Suppressor macrophage (primary cell): Measurements from ENCODE around the gene NDE1.

Experiments
- DNase-seq, 4 experiments: peaks; one replicate each; pipeline ENCODE4 v3.0.0-alpha.2; 2020 to 2022

NDE1 gene

DNA sequence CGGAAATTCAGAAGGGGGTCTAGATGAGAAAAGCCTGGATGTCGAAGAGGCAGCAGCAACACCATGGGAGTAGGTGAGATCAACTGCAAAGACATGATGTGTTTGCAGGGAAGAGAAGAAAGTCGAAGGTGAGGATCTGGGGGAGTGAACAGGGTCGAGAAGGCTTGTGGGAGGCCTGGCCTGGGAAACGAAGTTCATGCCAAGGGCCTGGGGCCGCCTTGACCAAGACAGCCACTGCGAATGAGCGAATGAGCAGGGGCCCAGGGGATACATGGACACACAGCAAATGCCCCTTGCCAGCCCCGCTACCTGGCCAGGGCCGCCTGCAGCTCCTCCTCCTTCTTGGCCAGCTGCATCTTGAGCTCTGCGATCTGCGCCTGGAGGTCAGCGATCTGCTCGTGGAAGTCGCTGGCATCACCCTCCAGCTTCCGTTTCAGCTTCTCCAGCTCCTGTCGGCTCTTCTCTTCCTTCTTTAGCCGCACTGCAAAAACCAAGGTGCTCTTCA is 87.1 kb downstream of the NDE1 start:
- no peak for DNase-seq

DNA sequence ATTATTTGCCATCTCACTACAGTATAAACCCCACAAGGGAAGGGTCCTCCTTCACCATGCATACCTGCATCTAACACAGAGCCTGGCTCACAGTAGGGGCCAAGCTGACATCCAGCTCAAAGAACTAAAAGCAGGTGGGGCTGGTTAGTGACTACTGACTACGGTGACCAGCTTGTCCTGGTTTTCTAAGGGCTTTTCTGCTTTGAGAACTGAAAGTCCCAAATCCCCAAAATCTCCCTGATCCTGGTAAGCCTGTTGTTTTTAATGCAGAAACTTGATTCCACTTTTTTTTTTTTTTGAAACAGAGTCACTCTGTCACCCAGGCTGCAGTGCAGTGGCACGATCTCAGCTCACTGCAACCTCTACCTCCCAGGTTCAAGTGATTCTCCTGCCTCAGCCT is 89.4 kb downstream of the NDE1 start:
- DNase-seq = no peak

DNA sequence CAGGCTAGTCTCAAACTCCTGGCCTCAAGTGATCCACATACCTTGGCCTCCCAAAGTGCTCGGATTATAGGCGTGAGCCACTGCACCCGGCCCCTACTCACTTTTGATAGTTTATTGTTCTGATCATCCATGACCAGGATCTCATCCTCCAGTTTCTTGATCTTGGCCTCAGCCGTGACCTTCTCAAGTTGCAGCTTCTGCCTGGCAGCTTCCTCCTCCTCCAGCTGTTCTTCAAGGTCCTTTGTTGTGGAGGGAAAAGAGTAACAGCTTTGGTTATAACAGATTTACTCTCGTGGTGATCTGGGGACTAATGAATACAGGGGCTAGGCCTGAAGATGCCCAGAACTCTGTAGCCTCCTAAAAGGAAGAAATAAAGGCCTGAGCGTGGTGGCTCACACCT is 89.9 kb downstream of the NDE1 start:
- DNase-seq = no peak

DNA sequence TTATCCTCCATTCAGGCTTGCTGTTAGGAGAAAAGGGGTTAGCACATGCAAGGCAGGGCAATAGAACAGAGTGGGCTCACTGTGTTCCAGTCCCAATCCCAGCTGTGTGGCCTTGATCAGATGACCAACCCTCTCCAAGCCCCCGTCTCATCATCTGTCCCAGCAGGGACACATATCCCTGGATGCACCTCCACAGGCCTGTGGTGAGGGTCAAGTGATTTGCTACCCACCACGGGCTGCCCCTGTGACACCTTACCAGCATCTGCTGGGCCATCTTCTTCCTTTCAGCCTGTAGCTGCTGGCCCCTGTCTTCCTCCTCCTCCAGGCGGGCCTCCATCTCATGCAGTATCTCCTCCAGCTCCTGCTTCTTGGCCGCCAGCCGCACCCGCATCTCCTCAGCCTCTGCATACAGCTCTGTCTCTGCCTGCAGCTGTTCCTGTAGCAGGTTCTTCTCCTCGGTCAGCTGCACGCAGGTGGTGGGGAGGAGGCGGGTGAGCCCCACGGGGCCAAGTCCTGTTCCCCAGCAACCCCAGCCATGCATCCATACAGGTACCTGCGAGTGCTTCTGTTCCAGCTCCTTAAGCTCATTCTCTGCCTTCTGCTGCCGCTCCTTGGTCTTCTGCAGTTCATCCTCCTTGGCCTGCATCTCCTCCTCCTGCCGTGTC is 91.3 kb downstream of the NDE1 start:
- no peak for DNase-seq

DNA sequence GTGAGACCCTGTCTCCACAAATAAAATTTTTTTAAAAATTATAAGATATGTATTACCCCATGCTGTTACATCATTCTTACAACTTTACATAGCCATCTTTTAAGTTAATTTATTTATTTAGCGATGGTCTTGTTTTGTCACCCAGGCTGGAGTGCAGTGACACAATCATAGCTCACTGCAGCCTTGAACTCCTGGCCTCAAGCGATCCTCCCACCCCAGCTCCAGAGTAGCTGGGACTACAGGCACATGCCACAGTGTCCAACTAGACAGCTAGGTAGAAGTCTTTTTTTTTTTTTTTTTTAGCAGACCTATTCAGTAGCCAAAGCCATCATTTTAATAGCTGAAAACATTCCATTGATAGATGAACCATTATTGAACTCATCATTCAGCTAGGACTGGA is 92.7 kb downstream of the NDE1 start:
- DNase-seq = no peak

DNA sequence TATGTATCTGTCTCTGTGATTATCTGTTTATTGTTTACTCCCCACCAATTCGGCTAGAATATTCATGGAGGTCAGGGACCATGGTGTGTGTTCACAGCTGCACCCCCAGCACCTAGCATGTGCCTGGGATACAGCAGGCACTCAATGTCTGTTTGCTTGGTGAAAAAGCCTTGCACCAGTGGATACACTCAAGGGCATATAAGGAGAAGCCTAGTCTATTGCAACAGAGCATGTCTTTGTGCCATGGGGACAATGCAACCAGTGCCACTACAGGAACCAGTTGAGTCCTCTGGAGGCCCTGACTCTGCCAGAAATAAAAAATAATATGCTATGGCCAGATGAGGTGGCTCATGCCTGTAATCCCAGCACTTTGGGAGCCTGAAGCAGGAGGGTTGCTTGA is 93.6 kb downstream of the NDE1 start:
- no peak for DNase-seq

DNA sequence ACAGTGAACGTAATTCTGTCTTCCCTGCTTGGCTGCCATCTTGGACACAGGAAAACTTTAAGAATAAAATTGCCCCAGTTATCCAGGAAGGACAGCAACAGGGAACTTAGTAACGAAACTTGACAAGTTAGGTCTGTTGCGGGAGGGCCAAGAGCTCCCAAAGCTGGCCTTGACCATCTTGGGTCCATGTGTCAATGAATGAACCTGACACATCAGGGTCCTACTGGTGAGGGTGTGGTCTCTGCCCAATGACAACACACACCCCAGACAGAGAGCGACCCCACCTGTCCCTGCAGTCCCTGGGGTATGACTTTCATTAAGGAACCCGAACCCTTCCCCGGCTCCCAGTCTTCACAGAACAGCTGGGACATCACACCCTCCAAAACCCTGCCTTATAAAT is 96.3 kb downstream of the NDE1 start:
- no peak for DNase-seq

DNA sequence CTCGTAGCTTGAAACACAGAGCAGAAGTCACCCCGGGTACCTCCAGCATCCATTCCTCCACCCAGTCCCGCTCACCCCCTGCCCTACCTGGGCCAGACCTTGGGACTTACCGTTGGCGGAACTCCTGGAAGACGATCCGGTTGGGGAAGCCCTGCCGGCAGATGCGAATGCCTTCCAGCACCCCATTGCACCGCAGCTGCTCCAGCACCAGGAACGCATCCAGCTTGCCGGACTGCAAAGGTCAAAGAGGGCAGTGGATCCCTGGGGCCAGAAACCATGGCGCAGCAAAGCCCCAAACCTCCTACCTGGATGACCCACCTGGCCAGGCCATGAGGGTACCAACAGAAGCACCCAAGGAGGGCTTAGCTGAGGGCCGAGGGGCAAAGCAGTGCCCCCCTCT is 97.9 kb downstream of the NDE1 start:
- DNase-seq = no peak

DNA sequence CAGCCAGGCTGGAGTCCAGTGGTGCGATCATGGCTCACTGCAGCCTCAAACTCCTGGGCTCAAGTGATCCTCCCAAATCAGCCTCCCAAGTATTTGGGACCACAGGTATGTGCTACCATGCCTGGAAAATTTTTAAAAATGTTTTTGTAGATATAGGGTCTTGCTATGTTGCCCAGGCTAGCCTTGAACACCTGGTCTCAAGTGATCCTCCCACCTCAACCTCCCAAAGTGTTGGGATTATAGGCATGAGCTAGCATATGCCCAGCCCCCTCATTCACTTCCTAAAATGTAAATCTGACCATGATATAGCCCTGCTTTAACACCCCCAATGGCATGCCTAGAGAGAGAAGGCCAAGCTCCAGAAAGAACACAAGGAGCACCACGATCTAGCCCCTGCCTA is 98.6 kb downstream of the NDE1 start:
- DNase-seq = no peak

DNA sequence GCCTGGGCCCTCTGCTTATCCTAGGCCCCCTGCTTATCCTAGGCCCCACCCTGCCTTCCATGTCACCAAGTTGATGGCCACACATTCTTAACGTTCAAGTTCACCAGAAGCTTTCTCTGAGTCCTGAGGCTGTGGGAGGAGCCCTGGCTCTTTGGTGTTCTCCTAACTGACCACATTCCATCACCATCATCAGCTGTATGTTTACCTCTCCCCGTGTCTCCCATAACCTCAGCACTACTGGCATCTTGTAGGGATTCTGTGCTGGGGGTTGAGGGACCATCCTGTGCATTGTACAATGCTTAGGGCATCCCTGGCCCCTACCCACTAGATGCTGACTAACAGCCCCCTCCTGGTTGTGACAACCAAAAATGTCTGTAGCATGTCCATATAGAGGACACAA is 99.3 kb downstream of the NDE1 start:
- DNase-seq = no peak

DNA sequence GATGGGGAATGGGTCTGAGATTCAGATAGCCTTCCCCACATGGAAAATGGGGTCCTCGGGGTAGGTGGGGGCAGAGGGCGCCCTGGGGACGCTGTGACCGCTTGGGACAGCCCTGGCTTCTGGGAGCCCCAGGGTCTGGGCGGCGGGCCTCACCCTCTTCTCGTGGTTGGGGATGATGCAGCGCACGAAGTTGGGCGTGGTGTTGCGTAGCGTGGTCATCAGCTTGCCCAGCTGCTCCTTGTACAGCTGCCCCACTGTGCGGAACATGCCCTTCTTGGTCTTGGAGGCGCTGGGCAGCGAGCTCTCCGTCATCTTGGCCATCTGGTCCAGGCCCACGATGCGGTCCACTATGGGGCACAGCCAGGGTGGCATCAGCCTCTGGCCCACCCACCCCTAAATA is 99.9 kb downstream of the NDE1 start:
- no peak for DNase-seq

DNA sequence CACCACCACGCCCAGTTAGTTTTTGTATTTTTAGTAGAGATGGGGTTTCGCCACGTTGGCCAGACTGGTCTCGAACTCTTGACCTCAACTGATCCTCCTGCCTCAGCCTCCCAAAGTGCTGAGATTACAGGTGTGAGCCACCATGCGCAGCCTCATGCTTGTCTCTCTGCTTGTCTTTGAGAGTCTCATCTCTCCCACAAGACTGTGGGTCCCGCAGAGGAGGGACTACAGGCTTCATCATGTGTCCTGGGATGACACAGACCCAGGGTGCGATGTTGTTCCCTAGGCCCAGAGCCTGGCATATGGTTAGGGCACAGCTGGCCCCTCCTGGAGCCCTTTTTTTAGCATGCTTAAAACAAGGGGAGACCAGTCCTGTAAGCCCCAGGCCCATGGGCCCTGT is 101.9 kb downstream of the NDE1 start:
- DNase-seq = no peak

DNA sequence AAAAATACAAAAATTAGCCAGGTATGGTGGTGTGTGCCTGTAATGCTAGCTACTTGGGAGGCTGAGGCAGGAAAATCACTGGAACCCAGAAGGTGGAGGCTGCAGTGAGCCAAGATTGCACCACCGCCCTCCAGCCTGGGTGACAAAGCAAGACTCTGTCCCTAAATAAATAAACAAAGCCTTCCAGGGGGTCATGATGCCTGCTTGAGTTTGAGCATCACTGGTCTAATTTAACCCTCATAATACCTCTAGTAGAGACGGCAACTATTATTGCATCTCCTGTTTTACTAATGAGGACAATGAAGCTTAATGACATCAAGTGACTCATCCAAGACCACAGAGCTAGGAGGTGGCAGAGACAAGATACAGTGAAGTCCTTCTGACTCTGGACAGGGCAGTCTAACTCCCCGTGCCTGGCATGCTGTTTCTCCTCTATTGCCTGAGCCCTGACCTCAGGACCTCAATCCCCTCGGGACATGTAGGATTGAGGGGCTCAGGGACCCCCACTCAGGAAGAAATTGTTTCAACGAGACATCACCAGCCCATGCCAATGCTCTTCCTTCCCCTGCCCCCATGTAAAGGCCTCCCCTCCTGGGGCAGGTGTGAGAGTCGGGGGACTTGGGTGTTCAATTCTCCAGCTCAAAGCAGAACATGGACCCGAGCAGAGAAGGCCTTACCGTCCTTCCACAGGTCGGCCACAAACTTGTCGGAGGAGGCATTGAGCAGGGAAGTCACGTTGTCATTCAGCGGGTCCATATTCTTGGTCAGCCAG is 102.9 kb downstream of the NDE1 start:
- no peak for DNase-seq

DNA sequence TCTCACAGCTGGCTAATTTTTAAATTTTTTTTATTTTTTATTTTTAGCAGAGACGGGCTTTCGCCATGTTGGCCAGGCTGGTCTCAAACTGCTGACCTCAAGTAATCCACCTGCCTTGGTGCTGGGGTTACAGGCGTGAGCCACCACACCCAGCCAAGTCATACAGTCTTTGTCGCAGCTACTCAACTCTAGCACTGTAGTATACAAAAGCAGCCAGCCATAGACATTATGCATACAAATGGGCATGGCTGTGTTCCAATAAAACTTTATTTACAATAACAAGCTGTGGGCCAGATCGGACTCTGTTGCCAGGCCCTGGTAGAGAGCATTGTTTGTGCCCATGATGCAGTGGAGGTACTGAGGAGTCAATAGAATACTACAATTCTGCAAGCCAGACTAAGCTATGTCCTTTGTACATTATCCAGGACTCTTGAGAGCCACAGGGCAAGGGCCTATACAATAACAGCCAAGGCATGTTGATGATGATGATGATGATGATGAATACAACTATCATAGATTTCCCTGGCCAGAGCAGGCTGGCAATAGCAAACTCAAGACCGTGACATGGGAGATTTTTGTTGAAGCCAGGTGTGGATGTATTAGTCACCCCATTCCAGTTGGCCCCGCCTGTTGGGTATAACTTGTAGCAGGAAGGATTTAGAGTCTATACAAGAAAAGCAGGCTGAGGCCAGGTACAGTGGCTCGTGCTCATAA is 104.9 kb downstream of the NDE1 start:
- no peak for DNase-seq

DNA sequence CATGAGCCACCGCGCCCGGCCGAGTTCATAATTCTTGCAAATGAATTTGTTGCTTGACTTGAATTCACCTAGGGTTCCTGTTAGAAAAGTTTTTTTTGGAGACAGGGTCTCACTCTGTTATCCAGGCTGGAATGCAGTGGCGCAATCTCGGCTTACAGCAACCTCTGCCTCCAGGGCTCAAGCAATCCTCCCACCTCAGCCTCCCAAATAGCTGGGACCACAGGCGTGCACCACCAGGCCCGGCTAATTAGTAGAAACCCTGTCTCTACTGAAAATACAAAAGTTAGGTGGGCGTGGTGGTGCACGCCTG is 107.0 kb downstream of the NDE1 start:
- no peak for DNase-seq

DNA sequence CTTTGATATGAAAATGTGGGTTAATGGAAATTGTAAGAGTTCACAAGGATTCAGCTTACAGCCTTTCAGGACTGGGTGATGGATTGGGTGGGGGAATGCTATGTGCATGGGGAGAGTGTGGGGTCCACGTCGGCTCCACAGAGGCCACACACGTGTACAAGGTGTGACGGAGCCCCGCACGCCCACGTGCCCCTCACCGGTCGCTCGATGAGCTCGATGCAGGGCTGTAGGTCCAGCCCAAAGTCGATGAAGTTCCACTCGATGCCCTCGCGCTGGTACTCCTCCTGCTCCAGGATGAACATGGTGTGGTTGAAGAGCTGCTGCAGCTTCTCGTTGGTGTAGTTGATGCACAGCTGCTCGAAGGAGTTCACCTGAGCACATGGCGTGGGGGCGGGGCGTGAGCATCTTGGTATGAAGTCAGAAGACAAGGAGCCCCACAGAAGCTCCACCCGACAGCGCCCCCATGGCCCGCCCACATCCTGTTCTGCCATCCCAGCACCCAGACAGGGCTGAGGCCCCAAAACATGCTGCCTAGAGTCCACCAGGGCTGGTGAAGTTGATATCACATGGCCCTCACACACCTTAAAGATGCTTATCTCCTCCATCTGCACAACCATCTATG is 107.7 kb downstream of the NDE1 start:
- no peak for DNase-seq

DNA sequence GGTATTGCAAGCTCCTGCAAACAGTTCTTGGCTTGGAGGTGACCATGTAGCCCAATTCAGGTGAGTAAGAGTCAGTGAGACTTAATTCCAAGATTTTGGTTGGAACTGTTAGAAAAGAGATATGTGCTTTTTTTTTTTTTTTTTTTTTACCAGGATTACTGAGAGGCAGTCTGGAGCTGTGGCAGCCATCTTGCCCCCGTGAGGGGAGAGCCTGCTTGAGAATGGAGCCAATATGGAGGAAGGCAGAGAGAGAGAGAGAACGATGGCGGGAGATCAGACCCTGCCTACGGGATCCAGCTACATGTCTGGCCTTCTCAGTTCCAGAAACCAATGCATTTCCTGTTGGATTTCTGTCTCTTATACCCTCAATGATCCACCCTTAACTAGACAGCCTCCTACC is 109.0 kb downstream of the NDE1 start:
- no peak for DNase-seq

DNA sequence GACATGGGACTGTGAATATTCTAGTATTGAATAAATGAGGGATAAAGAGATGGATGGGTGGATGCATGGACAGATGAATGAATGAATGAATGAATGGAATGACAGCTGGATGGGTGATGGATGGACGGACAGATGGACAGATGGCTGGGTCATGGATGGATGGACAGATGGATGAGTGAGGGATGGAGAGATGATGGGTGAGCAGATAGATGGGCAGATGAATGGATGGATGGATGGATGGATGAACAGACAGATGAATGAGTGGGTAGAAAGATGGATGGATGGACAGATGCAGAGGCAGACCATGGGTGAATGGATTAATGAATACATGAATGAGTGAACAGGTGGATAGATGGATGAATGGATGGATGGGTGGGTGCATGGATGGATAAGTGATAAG is 110.1 kb downstream of the NDE1 start:
- DNase-seq = no peak

DNA sequence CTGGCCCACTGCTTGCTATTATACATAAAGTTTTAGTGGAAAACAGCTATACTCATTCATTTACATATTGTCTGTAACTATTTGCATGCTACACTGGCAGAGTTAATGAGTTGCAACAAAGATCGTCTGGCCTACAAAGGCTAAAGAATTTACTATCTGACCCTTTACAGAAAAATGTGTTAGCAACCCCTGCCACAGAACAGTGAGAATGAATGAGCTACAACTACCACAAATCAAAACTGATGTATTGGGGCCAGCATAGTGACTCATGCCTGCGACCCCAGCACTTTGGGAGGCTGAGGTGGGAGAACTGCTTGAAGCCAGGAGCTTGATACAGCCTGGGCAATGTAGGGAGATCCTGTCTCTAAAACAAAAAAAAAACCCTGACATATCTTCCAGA is 114.1 kb downstream of the NDE1 start:
- no peak for DNase-seq

DNA sequence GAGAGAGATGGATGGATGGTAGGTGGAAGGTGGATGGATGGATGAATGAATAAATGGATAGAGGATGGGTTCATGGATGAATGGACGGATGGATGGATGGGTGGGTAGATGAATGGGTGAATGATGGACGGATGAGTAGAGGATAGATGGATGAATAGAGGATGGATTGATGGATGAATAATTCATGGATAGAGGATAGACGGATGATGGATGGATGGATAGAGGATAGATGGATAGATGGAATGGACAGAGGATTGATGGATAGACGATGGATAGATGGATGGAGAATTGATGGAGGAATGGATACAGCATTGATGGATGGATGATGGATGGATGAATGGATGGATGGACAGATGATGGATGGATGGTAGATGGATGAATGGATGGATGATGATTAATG is 115.1 kb downstream of the NDE1 start:
- DNase-seq = no peak

DNA sequence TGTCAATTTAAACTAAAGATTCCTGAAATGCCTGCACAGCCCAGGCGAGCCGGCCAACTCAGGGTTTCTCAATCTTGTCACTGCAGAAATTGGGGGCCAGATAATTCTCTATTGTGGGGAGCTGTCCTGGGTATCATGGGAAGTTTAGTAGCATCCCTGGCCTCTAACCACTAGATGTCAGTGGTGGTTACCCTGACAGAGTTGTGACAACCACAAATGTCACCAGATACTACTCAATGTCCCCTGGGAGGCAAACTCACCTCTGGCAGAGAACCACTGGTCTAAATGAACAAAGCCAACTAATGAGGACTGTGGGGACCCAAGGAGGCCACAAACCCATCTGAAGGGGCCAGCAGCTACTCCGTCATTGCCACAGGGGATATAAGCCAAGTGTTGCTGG is 115.8 kb downstream of the NDE1 start:
- DNase-seq = peak; percentile 54 to 73 (median 66)

DNA sequence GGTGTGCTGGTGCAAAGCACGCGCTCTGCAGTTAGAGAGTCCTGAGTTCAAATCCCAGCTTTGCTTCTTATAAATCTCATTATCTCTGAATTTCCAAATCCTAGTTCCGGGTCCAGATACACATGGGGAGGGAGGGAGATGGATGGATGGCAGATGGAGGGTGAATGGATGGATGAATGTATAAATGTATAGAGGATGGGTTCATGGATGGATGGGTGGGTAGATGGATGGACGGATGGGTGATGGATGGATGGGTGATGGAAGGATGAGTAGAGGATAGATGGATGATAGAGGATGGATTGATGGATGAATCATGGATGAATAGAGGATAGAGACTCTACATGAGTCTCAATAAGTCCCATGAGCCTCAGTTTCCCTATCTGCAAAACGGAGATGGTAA is 116.9 kb downstream of the NDE1 start:
- DNase-seq = no peak

DNA sequence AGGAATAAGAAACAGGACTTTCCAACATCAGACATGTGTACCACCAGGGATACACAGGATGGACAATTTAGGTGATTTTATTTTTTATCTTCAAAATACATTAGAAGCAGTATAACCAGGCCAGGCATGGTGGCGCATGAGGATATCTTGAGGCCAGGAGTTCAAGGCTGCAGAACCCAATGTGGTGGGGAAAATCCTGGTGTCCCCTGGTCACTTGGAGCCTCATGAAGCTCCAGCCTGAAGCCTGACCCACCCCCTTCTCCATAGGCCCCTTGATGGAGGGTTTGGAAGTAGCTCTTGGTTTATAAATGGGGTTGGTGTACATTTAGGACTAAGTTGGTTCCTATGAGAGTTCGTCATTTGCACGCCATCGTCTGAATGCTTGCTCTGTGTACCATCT is 118.2 kb downstream of the NDE1 start:
- DNase-seq = no peak

DNA sequence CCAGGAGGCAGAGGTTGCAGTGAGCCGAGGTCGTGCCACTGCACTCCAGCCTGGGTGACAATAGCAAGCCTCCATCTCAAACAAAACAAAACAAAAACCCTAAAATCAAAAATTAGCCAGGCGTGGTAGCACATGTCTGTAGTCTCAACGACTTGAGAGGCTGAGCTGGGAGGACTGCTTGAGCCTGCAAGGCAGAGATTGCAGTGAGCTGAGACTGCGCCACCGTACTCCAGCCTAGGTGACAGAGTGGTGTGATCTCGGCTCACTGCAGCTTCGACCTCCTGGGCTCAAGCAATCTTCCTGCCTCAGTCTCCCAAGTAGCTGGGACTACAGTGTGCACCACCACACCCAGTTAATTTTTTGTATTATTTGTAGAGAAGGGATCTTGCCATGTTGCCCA is 119.2 kb downstream of the NDE1 start:
- DNase-seq = no peak
